Gastroesophageal sphincter (tissue), 4 donors: ENCODE measurements around the gene REST. TPM values are rescaled to one million over a fixed set of nuclear protein-coding genes. Genes with fewer than 3 reads are reported as not detected.
A peak's percentile ranks its signal among the peaks of the same experiment; 100 is the strongest.

Experiments
- ATAC-seq: fragments of 150-250 bp; one replicate; pipeline ENCODE4 v1.9.1; 2016; ENCODE audit warnings: mild to moderate bottlenecking, moderate library complexity
- H3K27ac ChIP-seq, 4 donors: fragments of 200-600 bp; sonication (generic) in 3 of 4; 1 replicate in 3 of 4; 2 replicates in 1 of 4; pipeline ENCODE4 v1.5.1; 2016 to 2019
- H3K27me3 ChIP-seq: fragments of 200-600 bp; sonication (generic); one replicate; pipeline ENCODE4 v1.5.1; 2019
- H3K36me3 ChIP-seq, 2 donors: fragments of 200-600 bp; sonication (generic); one replicate each; pipeline ENCODE4 v1.5.1; 2019; ENCODE audit warnings: control low read depth in 1 of 2
- H3K4me1 ChIP-seq, 3 donors: fragments of 200-600 bp; sonication (generic); 1 replicate in 2 of 3; 2 replicates in 1 of 3; pipeline ENCODE4 v1.5.1; 2016 to 2019; ENCODE audit warnings: control low read depth in 2 of 3
- H3K4me3 ChIP-seq, 2 donors: fragments of 200-600 bp; sonication (generic); one replicate each; pipeline ENCODE4 v1.5.1; 2019; ENCODE audit warnings: mild to moderate bottlenecking in 1 of 2, moderate library complexity in 1 of 2
- H3K9me3 ChIP-seq, 3 donors: fragments of 200-600 bp; sonication (generic); one replicate each; pipeline ENCODE4 v1.5.1; 2017 to 2019; ENCODE audit warnings: control low read depth in 2 of 3
- CTCF ChIP-seq, 4 experiments: fragments of 200-600 bp in 2 of 4; fragments of 450-650 bp in 2 of 4; sonication (generic) in 1 of 4; IDR thresholded peaks; one replicate each; pipeline ENCODE4 v1.5.1; 2017 to 2019; ENCODE audit warnings: antibody characterized with exemption in 4 of 4, mild to moderate bottlenecking in 2 of 4, moderate library complexity in 2 of 4
- EP300 ChIP-seq: sonication (generic); formaldehyde crosslinking; IDR thresholded peaks from one replicate; pipeline ENCODE4 v1.6.1; 2017; ENCODE audit warnings: antibody characterized with exemption, mild to moderate bottlenecking
- POLR2A ChIP-seq, 2 donors: fragments of 450-650 bp; IDR thresholded peaks; one replicate each; pipeline ENCODE4 v1.6.1; 2017; ENCODE audit warnings: antibody characterized with exemption in 2 of 2, mild to moderate bottlenecking in 2 of 2, moderate library complexity in 1 of 2
- POLR2AphosphoS5 ChIP-seq: sonication (generic); formaldehyde crosslinking; IDR thresholded peaks from one replicate; pipeline ENCODE4 v1.6.1; 2017; ENCODE audit warnings: antibody characterized with exemption
- WGBS, 2 donors: methylation state at CpG; one replicate each; pipeline ENCODE4 v1.1.5; 2018; ENCODE audit warnings: low coverage in 1 of 2; 5-methylcytosine and 5-hydroxymethylcytosine counted together
- total RNA-seq, 4 donors: library from RNA; depleted of rRNA; stranded (reverse); fragments of >200 nt; gene quantifications; one replicate each; pipeline ENCODE4 v1.1.0, GENCODE V29; 2016

Gene REST
- 10 to 100 TPM; 32.8 to 41.1 (median 39.5) TPM for total RNA-seq

GRCh38 chr4:56907489-56908205, at the start of gene REST:
TSS of gene REST (plus strand) at chr4:56907900. CDS start at chr4:56910639, 2,739 bp downstream.
- H3K9me3 ChIP-seq = no peaks in the 10 kb centered on the region
- TF ChIP-seq POLR2A (IDR thresholded peaks at IDR 0.05) = peak; percentile 75 to 76
- TF ChIP-seq POLR2AphosphoS5 = no peak
- TF ChIP-seq EP300 = no peak
- WGBS, 2 donors = 0% methylated on average over 3 to 5 of the region's 74 CpGs
- H3K27me3 ChIP-seq = no peaks in the 10 kb centered on the region
- H3K4me3 ChIP-seq = peak within 1 kb of the TSS; percentile 77 to 90
- no peaks in the 10 kb centered on the region for H3K36me3 ChIP-seq
- peak; percentile 88 for ATAC-seq
- H3K27ac ChIP-seq = peak within 1 kb of the TSS; percentile 68 to 95 (median 92)
- peaks cover 0 to 44% (median 11%) of the 10 kb centered on the region in 3 donors for H3K4me1 ChIP-seq

- no peaks in the 10 kb centered on the region for H3K9me3 ChIP-seq
- no peak overlapping the region for H3K4me3 ChIP-seq
- no peaks in the 10 kb centered on the region for H3K36me3 ChIP-seq
- no peak overlapping the region for H3K27ac ChIP-seq
- WGBS, 2 donors = 94 to 97% methylated on average over 3 to 5 of the region's 5 CpGs
- no peak for TF ChIP-seq POLR2A (IDR thresholded peaks at IDR 0.05)
- TF ChIP-seq EP300 = no peak
- no peak for TF ChIP-seq CTCF (IDR thresholded peaks at IDR 0.05)
- TF ChIP-seq POLR2AphosphoS5 = no peak
- H3K27me3 ChIP-seq = no peaks in the 10 kb centered on the region
- H3K4me1 ChIP-seq = no peaks in the 10 kb centered on the region
- ATAC-seq = no peak
Observed at GRCh38 chr4:56859841-56860240, 47.9 kb upstream of the REST start.

GRCh38 chr4:56860781-56861180, 46.9 kb upstream of the REST start:
- TF ChIP-seq EP300 = no peak
- WGBS, 2 donors = 88 to 100% methylated on average over 2 to 3 of the region's 3 CpGs
- Histone ChIP-seq H3K27ac (no peak overlapping the region), H3K4me1 (no peaks in the 10 kb centered on the region), H3K9me3 (no peaks in the 10 kb centered on the region), H3K27me3 (no peaks in the 10 kb centered on the region), H3K4me3 (no peak overlapping the region), H3K36me3 (no peaks in the 10 kb centered on the region)
- ATAC-seq = no peak

- no peaks in the 10 kb centered on the region for H3K27me3 ChIP-seq
- no peak overlapping the region for H3K4me3 ChIP-seq
- TF ChIP-seq POLR2AphosphoS5 (no peak), EP300 (no peak), POLR2A (IDR thresholded peaks at IDR 0.05) (no peak), CTCF (IDR thresholded peaks at IDR 0.05) (no peak)
- H3K4me1 ChIP-seq = no peaks in the 10 kb centered on the region
- no peak for ATAC-seq
- no peak overlapping the region for H3K27ac ChIP-seq
- no peaks in the 10 kb centered on the region for H3K9me3 ChIP-seq
- H3K36me3 ChIP-seq = no peaks in the 10 kb centered on the region
- WGBS, 2 donors = 14 to 29% methylated on average over 1 of the region's 1 CpG
Observed at GRCh38 chr4:56861360-56861759, 46.3 kb upstream of the REST start.

GRCh38 chr4:56863441-56864139, 44.1 kb upstream of the REST start:
- Histone ChIP-seq H3K27me3 (no peaks in the 10 kb centered on the region), H3K27ac (no peak overlapping the region)
- TF ChIP-seq POLR2AphosphoS5 (no peak), POLR2A (IDR thresholded peaks at IDR 0.05) (no peak), EP300 (no peak), CTCF (IDR thresholded peaks at IDR 0.05) (no peak)

More at GRCh38 chr4:56863441-56864139, 44.1 kb upstream of the REST start:
- Histone ChIP-seq H3K4me1 (no peaks in the 10 kb centered on the region), H3K36me3 (no peaks in the 10 kb centered on the region), H3K9me3 (no peaks in the 10 kb centered on the region), H3K4me3 (no peak overlapping the region)
- ATAC-seq = no peak
- 92% methylated on average over 2 of the region's 7 CpGs; no CpG with 5 or more reads in 1 of the 2 donors for WGBS, 2 donors
